HFFc6 (cell line): ENCODE data around the gene C12orf56. TPM values are rescaled to one million over a fixed set of nuclear protein-coding genes. Genes with fewer than 3 reads are reported as not detected.
"Not testable (repeated sequence)": the region's sequence is repeated elsewhere in the genome, so short reads cannot be mapped to it uniquely, and the experiment has no call there.

Source experiments
- DNase-seq: peaks from one replicate; pipeline ENCODE4 v3.0.0-alpha.2; 2018
- H3K27ac Mint-ChIP-seq: 2 replicates; pipeline ENCODE4 v1.8.0; 2020; ENCODE audit warnings: mild to moderate bottlenecking, mixed read lengths
- H3K27me3 Mint-ChIP-seq: 2 replicates; pipeline ENCODE4 v1.8.0; 2021; ENCODE audit warnings: mild to moderate bottlenecking, moderate library complexity, mixed read lengths; ENCODE audit not compliant: insufficient read depth
- H3K36me3 Mint-ChIP-seq: 2 replicates; pipeline ENCODE4 v1.8.0; 2021; ENCODE audit warnings: low read depth, mixed read lengths
- H3K4me1 Mint-ChIP-seq: 2 replicates; pipeline ENCODE4 v1.8.0; 2020; ENCODE audit warnings: low read depth, mixed read lengths
- H3K4me3 Mint-ChIP-seq: 2 replicates; pipeline ENCODE4 v1.8.0; 2020; ENCODE audit warnings: mild to moderate bottlenecking, moderate library complexity, mixed read lengths
- H3K9me3 Mint-ChIP-seq: 2 replicates; pipeline ENCODE4 v1.8.0; 2020; ENCODE audit warnings: mild to moderate bottlenecking, mixed read lengths
- CTCF ChIP-seq: fragments of 200-600 bp; sonication (generic); IDR thresholded peaks from 2 replicates; pipeline ENCODE4 v1.5.0; 2021; ENCODE audit warnings: antibody characterized with exemption, mild to moderate bottlenecking
- total RNA-seq, 6 experiments: library from RNA; stranded (reverse); fragmentation: NEBNext Ultra II Directional; extraction: Animal tissue kit (Norgen Biotek cat#: 25700); gene quantifications; 2 replicates in 1 of 6; 3 replicates in 5 of 6; pipeline ENCODE4 v1.2.3, GENCODE V29; 2021

The C12orf56 gene
- total RNA-seq, 6 experiments from 2014 or later = not detected

GRCh38 chr12:64320611-64321010, 69.9 kb downstream of the C12orf56 start:
- DNase-seq = no peak
- TF ChIP-seq CTCF = no peak
- Mint-ChIP-seq H3K9me3 (no peaks in the 10 kb centered on the region), H3K4me3 (no peak overlapping the region), H3K4me1 (peaks cover 6% of the 10 kb centered on the region; the same call in 1 of the 2 replicates), H3K27me3 (peaks cover 4% of the 10 kb centered on the region; the same call in 1 of the 2 replicates), H3K36me3 (no peaks in the 10 kb centered on the region), H3K27ac (no peak overlapping the region)

- H3K4me1 Mint-ChIP-seq, H3K27ac Mint-ChIP-seq, H3K9me3 Mint-ChIP-seq, H3K4me3 Mint-ChIP-seq, H3K36me3 Mint-ChIP-seq, H3K27me3 Mint-ChIP-seq, DNase-seq: not testable (repeated sequence)
Measured at GRCh38 chr12:64319540-64320225, 70.9 kb downstream of the C12orf56 start.

GRCh38 chr12:64318605-64319004, 72.0 kb downstream of the C12orf56 start:
- Mint-ChIP-seq H3K4me3 (no peak overlapping the region), H3K4me1 (peaks cover 6% of the 10 kb centered on the region; the same call in 1 of the 2 replicates), H3K27ac (no peak overlapping the region), H3K9me3 (no peaks in the 10 kb centered on the region), H3K27me3 (peaks cover 4% of the 10 kb centered on the region; the same call in 1 of the 2 replicates), H3K36me3 (no peaks in the 10 kb centered on the region)
- no peak for DNase-seq
- no peak for TF ChIP-seq CTCF

- no peak for DNase-seq
- H3K36me3 Mint-ChIP-seq = no peaks in the 10 kb centered on the region
- H3K9me3 Mint-ChIP-seq = no peaks in the 10 kb centered on the region
- no peak overlapping the region for H3K27ac Mint-ChIP-seq
- H3K4me3 Mint-ChIP-seq = no peak overlapping the region
- peaks cover 12% of the 10 kb centered on the region for H3K27me3 Mint-ChIP-seq
- no peak for TF ChIP-seq CTCF
- no peaks in the 10 kb centered on the region for H3K4me1 Mint-ChIP-seq
Measured at GRCh38 chr12:64311877-64312276, 78.7 kb downstream of the C12orf56 start.

DNA sequence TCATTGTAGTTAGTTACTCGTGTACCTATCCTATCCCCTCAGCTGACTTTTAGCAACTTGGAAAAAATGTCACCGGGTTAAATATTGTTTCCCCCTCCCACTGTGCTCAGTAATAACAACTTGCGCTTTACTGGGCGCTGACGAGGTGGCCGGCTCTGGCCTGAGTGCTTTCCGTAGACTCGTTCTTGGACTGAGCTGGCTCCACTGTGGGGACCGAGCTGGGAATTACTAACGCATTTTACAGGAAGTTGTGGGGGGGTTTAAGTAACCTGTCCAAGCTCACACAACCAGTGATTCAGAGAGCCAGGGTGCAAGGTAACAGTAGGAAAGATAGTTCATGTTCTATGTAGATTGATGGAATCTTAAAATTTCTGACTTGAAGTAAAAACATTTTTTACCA, 86.0 kb downstream of the C12orf56 start:
- no peak for DNase-seq
- no peak overlapping the region for H3K27ac Mint-ChIP-seq
- H3K4me3 Mint-ChIP-seq = no peak overlapping the region
- no peak for TF ChIP-seq CTCF
- H3K27me3 Mint-ChIP-seq = peaks cover 32% of the 10 kb centered on the region
- H3K36me3 Mint-ChIP-seq = no peaks in the 10 kb centered on the region
- no peaks in the 10 kb centered on the region for H3K9me3 Mint-ChIP-seq
- H3K4me1 Mint-ChIP-seq = no peaks in the 10 kb centered on the region

- no peaks in the 10 kb centered on the region for H3K4me1 Mint-ChIP-seq
- no peaks in the 10 kb centered on the region for H3K36me3 Mint-ChIP-seq
- H3K27ac Mint-ChIP-seq = no peak overlapping the region
- TF ChIP-seq CTCF = no peak
- H3K27me3 Mint-ChIP-seq = peaks cover 28% of the 10 kb centered on the region
- H3K4me3 Mint-ChIP-seq = no peak overlapping the region
- DNase-seq = no peak
- no peaks in the 10 kb centered on the region for H3K9me3 Mint-ChIP-seq
Measured at GRCh38 chr12:64299628-64300027, 90.9 kb downstream of the C12orf56 start.
